Islet of Langerhans (tissue), 1 donor: ENCODE data around the gene CHTF8.

ENCODE experiments used
- FAIRE-seq: peaks from one replicate; lab custom pipeline; 2011; peaks lifted over from hg19 to GRCh38; lab: Jason Lieb, UNC

CHTF8 gene

GRCh38 chr16:69112285-69113129 is 19.9 kb downstream of the CHTF8 start:
- no peak for FAIRE-seq

DNA sequence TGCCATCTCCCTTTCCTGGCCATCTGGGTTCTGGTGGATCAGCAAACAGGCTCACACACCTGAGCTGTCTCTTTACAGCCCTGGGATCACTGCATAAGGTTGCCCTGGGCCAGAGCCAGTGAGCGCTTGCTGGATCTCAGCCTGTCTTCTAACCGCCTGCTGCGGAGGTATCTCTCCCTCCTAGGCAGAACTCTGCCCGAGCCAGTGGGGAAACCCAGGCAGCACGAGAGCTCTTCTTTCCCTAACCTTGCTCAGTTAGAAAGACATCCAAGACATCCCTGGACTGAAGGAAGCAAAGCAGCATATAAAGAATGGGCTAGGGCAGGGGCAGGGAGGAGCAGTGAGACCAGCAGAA is 20.5 kb downstream of the CHTF8 start:
- FAIRE-seq: no peak

DNA sequence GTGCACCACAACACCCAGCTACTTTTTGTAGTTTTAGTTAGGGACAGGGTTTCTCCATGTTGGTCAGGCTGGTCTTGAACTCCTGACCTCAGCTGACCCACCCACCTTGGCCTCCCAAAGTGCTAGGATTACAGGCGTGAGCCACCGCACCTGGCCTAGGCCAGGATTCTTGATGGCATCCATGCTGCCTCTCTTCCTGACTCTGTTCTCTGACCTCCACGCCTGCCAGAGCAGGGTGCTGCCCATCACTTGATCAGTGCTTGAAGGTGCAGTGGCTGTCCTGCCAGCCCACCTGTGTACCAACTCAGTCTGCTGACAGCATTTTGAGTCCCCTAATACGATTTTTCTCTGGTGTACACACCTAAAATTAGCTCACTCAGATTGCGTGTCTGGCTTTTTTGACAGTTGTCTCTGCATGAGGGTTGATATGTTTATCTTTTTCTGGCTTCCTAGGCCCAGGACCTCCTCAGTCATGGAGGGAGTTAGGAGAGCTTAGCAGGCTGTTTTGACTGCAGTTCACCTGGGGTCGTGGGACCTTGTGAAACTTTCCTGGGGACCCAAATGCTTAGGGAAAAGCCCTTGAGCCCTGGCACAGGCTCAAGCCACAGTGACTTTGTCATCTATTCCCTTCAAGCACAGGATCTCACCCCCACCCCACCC is 21.0 kb downstream of the CHTF8 start:
- no peak for FAIRE-seq

DNA sequence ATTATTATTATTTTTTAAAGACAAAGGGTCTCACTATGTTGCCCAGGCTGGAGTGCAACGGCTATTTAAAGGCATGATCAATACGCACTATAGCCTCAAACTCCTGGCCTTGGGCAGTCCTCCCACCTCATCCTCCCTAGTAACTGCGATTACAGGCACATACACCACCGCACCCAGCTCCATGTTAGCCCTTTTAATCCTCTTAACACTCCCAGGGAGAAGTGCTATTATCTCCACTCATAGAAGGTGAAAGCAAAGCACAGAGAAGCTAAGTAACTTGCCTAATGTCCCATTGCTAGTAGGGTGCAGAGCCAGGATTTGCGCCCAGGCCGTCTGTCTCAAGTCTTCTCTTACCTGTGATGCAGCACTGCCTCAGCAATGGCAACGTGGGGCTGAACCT is 22.0 kb downstream of the CHTF8 start:
- FAIRE-seq: no peak

DNA sequence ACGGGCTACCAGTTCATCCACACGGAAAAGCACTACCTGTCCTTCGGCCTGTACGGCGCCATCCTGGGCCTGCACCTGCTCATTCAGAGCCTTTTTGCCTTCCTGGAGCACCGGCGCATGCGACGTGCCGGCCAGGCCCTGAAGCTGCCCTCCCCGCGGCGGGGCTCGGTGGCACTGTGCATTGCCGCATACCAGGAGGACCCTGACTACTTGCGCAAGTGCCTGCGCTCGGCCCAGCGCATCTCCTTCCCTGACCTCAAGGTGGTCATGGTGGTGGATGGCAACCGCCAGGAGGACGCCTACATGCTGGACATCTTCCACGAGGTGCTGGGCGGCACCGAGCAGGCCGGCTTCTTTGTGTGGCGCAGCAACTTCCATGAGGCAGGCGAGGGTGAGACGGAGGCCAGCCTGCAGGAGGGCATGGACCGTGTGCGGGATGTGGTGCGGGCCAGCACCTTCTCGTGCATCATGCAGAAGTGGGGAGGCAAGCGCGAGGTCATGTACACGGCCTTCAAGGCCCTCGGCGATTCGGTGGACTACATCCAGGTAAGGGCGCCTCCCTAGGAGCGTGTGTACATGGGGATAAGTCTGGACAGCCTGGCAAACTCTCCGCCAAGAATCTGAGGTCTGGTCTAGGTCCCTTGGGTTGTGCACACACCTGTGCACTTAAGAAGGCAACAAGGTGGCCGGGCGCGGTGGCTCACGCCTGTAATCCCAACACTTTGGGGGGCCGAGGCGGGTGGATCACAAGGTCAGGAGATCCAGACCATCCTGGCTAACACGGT is 22.7 kb downstream of the CHTF8 start:
- FAIRE-seq: no peak

DNA sequence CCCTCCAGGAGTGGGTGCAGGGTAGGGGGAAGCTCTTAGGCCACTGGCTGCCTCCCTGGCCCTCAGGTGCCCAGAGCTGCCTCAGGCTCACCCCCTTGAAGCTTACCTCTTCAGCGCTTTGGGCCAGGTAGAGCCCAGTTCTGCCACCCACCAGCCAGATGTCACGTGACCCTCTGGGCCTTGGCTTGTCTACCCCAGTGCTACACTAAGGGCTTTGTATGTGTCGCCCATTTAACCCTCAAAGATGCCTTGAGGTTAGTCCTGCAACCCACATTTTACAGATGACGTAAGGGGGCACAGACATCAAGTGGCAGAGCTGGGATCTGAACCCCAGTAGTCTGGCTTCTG is 23.5 kb downstream of the CHTF8 start:
- no peak for FAIRE-seq

DNA sequence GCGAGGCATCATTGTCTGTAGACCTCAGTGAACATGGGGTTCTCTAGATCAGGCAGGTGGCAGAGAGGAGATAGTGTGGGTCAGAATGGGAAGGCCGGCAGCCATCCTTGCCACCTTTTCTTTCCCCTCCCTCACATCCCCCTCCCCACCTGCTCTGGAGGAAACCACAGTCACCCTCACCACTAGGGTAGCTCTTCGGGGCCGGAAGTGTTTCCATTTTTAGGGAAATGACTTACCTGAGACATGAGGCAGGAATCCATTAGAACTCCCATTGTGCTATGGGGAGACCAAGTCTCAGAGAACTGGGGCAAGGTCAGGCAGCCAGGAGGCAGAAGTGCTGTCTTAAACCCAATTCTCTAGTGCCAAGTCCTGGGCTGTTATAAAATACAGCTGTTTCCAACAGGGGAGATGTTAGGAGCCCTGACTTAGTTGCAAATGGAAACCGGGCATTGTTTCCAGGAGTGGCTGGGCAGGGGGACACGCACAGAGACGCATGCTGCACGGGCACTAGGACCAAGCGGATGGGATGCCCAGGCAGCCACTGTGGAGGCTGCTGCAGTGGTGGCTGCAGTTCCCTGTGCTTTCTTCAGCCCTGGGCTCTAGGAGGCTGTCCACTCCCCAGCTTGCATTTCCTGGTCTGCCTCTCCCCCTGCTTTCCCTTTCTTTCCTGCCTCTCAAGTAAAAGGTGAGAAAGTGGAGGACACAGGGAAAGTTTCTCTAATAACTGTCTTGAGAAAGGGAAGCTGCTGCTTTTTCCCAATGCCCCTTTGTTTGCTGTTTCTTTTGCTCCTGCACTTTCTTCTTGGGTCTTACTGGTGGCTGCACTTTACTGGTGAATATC is 24.1 kb downstream of the CHTF8 start:
- no peak for FAIRE-seq

GRCh38 chr16:69107316-69107962 is 24.9 kb downstream of the CHTF8 start:
- FAIRE-seq: no peak

- no peak for FAIRE-seq
Observed at GRCh38 chr16:69106491-69107315, 25.7 kb downstream of the CHTF8 start.

DNA sequence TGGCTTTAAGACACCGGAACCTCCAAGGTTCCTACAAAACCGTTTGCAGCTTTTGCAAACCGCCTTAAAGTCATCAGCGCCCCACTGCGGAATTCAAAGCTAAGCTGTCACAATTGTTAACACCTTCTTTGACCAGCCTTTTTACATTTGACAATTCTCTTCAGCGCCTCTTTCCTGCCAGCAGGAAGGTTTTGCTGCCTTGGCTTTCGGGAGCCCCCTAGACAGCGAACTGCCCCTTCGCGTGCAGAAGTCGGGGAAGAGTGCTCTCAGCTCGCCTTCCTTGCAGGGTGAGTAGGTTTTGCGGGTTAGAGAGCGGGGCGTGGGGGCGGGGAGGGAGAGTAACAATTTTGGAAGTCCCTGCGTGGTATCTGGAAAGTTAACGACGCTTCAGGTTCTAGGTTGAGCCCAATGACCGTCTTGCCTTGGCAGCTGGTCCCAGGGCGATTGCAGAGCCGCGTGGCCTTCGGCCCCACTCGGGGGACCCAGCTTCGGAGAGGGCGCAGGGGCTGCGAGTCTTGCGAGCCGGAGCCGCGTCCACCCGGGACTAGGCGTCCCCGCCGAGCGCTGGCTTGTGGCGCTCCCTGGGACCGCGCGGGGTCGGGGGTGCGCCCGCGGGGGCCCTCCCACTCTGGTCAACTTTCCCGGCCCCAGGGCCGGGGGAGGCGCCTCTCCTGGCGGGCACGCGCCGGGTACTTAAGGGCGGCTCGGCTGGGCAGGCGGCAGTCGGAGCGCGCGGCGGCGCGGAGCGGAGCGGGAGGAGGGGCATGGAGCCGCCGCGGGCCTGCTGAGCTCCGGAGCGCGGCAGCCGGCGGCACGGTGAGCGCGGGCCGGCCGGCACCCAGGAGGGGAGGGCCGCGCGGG is 26.7 kb downstream of the CHTF8 start, which contains the start of gene HAS3:
Gene HAS3, plus strand, starts transcription at position 153 of the 861 bp plus-strand sequence. CDS start 3,743 bp downstream, outside the sequence.
- peak; percentile 71 for FAIRE-seq

DNA sequence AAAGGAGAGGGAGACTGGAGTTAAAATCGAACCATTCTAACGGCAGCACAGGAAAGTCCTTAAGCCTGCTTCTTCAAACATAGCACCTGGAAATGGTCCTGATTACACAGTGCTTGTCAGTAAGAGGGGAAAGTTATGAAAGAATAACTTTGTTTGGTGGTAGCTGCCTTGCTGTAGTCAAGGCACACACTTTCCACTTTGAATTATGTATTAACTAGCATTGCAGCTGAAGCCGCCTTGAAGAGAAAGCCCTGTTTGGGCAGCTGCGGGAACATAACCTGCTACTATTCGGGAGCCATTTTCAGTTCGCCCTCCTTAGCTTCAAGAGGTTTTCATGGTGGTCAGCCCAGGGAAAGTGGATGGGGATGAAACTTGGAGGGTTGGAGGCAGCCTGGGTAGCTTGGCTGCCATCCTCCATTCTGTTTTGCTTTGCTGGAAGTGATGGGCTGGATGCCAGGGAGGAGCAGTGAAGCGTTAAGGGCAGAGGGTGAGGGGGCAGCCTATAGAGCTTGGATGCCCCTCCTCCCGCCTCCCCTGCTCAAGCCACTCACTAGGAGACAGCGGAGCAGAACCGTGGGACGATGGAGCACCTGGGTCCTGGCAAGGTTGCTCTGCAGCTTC is 32.2 kb downstream of the CHTF8 start:
- FAIRE-seq: no peak

GRCh38 chr16:69095193-69095592 is 37.2 kb downstream of the CHTF8 start:
- FAIRE-seq: no peak

DNA sequence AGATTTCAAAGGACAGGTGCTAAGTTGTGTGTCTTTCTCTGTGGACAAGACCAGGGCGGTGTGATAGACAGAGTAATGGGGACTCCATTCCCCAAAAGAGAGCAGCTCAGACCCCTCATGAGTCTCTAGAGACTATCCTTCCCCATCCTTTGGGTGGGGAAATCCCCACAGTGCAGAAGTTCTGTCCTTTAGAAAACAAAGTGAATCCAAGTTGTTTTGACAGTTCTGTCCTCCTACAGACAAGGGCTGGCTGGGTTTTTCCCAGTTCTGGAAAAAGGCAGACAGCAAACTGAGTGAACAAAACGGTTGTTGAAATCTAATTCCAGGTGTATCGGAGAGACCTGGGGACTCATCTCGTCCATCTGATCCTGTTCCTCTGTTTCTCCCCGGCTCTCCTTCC is 37.9 kb downstream of the CHTF8 start:
- FAIRE-seq: no peak

- no peak for FAIRE-seq
Observed at GRCh38 chr16:69093974-69094373, 38.4 kb downstream of the CHTF8 start.

DNA sequence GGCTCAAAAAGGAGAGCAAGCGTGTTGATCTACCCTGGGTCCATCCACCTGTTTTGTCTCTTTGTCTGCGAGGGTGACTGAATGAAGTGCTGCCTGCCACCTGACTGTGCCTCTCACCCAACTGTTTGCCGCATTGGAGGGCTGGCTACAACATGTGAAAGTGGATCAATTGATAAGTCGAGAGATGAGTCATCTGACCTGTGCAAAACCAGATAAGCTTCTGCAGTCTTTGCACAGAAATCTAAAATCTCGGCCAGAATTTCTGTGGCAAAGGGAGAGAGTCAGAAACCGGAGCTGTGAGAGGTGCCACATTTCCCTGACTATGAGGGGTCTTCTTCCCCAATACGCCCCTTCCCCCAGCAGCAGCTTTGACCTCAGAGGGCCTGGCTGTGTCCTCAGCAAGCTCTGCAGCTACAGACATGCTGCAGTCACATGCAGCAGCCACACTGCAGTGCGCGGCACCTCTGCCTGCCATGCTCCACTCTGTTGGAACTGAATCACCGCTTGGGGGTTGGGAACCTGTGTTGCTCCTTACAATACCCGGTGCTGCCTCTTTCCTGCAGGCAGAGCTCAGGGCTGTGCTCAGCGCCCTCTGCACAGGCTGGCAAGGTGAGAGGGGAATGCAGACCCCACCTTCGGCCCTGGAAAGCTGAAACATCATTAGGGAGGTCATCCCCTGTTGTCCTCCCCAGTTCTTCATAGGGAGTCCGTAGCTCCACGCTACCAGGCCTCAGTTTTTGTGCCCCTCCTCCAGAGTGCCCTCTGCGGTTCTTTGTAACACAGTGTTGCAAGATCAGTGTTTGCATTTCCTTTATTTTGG is 43.1 kb downstream of the CHTF8 start:
- no peak for FAIRE-seq

GRCh38 chr16:69088684-69089083 is 43.7 kb downstream of the CHTF8 start:
- FAIRE-seq: no peak

DNA sequence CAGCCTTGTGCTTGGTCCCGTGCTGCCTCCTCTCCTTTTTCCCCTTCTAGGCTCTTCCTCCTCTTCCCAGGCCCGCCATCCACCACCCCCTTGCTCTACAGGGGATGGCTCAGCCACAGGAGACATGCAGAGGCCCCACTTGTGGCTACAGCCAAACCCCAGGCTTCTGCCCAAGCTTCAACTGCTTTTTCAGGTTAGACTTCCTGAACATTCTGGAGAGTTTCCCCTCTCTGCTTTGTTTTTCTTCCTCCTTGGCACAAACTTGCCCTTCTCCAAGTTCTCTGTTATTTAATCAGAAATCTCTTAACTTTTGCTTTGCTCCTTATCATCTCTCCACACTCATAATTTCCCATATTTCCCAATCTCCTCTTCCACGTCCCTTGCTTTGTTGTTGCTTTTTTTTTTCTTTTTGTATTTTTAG is 45.2 kb downstream of the CHTF8 start:
- FAIRE-seq: no peak

GRCh38 chr16:69085032-69085695 is 47.2 kb downstream of the CHTF8 start:
- no peak for FAIRE-seq
